Loucy (cell line): ENCODE measurements around the gene HS3ST2.
"Not testable (repeated sequence)": the region's sequence is repeated elsewhere in the genome, so short reads cannot be mapped to it uniquely, and the experiment has no call there.

Experiments used
- CTCF ChIP-seq: fragments of 200-600 bp; sonication (generic); conservative IDR thresholded peaks from 2 replicates; pipeline ENCODE4 v1.5.1; 2014; ENCODE audit warnings: mild to moderate bottlenecking, antibody characterized with exemption, low read length
- EZH2phosphoT487 ChIP-seq: fragments of 200-600 bp; IDR thresholded peaks from 2 replicates; pipeline ENCODE4 v1.6.1; 2018; ENCODE audit warnings: antibody characterized with exemption, mild to moderate bottlenecking, moderate library complexity, borderline replicate concordance

GRCh38 chr16:22899567-22899966 lies 85.6 kb downstream of the HS3ST2 start:
- not testable (repeated sequence) for TF ChIP-seq CTCF, EZH2phosphoT487
